Astrocyte of the hippocampus (primary cell): ENCODE results near the gene KCNQ5.

ENCODE experiments used
- DNase-seq: peaks from one replicate; pipeline ENCODE4 v3.0.0; 2011; ENCODE audit warnings: low read depth, low spot score

KCNQ5 gene

GRCh38 chr6:73240730-73241129 is 618.9 kb downstream of the KCNQ5 start:
- DNase-seq: no peak

GRCh38 chr6:73242001-73242400 is 620.1 kb downstream of the KCNQ5 start:
- no peak for DNase-seq
